ENCODE data around the gene DNAJC30. TPM values are rescaled to one million over a fixed set of nuclear protein-coding genes. Genes with fewer than 3 reads are reported as not detected.
A peak's percentile ranks its signal among the peaks of the same experiment; 100 is the strongest.
"Not testable (repeated sequence)": the region's sequence is repeated elsewhere in the genome, so short reads cannot be mapped to it uniquely, and the experiment has no call there.

DNAJC30 gene
- total RNA-seq, 1 experiment from 2014 or later: 2.9 TPM

DNA sequence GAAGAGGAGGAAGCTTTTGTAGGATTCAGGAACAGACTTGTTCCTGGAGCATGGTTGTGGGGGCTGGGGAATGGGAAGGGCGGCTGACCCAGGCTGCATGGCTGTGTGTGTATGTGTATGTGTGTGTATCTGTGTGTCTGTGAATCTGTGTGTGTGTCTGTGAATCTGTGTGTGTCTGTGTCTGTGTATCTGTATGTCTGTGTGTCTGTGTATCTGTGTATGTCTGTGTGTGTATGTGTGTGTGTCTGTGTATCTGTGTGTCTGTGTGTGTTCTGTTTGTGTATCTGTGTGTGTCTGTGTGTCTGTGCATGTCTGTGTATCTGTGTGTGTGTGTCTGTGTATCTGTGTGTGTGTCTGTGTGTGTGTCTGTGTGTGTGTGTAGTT lies 42.8 kb upstream of the DNAJC30 start:
- ChIA-PET POLR2A (ENCODE audit: unreplicated experiment) (no interaction called here), CTCF (interaction anchor here (1.0 kb wide), 2 partner anchors 22 to 120 kb away, joined by 7 to 13 read pairs; no protein-coding TSS in a partner anchor)
- Histone ChIP-seq H3K79me2 (ENCODE audit: low read length) (no peaks in the 10 kb centered on the region), H2AFZ (ENCODE audit: low read length) (no peak overlapping the region), H3K9me2 (replicated peaks; ENCODE audit: low read length) (no peaks in the 10 kb centered on the region), H4K20me1 (ENCODE audit: low read length) (no peaks in the 10 kb centered on the region), H3K4me3 (ENCODE audit: low read length) (no peak overlapping the region), H3F3A (ENCODE audit: low read length, unreplicated experiment) (no peaks in the 10 kb centered on the region), H3K36me3 (ENCODE audit: low read depth, low read length) (no peaks in the 10 kb centered on the region), H3K9me3 (ENCODE audit: low read length) (no peaks in the 10 kb centered on the region), H3K4me2 (ENCODE audit: low read length) (no peak overlapping the region), H3K4me1 (ENCODE audit: insufficient read depth, low read length) (peaks cover 13% of the 10 kb centered on the region), H3K9ac (ENCODE audit: low read length) (no peak overlapping the region), H3K27me3 (ENCODE audit: low read length) (no peaks in the 10 kb centered on the region), H3K27ac (ENCODE audit: low read length) (no peak overlapping the region)
- no peak for DNase-seq
- BruUV-seq (replicated peaks): no TSS peak
- no peak for ATAC-seq
- TF ChIP-seq EZH2 (IDR thresholded peaks at IDR 0.05; ENCODE audit: low read length, unreplicated experiment) (no peak), EZH2phosphoT487 (IDR thresholded peaks at IDR 0.05; ENCODE audit: borderline replicate concordance, low read length) (no peak)
- TF ChIP-seq, protein P1, sequence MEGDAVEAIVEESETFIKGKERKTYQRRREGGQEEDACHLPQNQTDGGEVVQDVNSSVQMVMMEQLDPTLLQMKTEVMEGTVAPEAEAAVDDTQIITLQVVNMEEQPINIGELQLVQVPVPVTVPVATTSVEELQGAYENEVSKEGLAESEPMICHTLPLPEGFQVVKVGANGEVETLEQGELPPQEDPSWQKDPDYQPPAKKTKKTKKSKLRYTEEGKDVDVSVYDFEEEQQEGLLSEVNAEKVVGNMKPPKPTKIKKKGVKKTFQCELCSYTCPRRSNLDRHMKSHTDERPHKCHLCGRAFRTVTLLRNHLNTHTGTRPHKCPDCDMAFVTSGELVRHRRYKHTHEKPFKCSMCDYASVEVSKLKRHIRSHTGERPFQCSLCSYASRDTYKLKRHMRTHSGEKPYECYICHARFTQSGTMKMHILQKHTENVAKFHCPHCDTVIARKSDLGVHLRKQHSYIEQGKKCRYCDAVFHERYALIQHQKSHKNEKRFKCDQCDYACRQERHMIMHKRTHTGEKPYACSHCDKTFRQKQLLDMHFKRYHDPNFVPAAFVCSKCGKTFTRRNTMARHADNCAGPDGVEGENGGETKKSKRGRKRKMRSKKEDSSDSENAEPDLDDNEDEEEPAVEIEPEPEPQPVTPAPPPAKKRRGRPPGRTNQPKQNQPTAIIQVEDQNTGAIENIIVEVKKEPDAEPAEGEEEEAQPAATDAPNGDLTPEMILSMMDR (conservative IDR thresholded peaks at IDR 0.05; ENCODE audit: low read depth, low read length): 0 out of 2 replicates have a peak, but pooled peaks have one; percentile 3
- intact Hi-C loops (cut with micrococcal nuclease): no loop called here

DNA sequence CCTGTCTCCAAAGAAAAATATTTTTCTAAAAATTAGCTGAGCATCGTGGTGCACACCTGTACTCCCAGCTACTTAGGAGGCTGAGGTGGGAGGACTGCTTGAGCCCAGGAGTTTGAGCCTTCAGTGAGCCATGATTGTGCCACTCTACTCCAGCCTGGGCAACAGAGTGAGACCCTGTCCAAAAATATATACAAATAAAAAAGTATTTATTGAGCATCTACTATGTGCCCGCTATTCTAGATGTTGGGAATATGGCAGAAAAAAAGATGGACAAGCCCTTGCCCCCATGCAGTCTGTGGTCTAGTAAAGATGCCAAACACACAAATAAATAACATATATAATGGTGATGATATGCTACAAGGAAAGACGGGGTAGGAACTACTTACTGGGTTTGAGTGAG lies 40.6 kb upstream of the DNAJC30 start:
- H3K9me3 ChIP-seq (ENCODE audit: low read length): no peaks in the 10 kb centered on the region
- ChIA-PET CTCF (no interaction called here), POLR2A (ENCODE audit: unreplicated experiment) (no interaction called here)
- intact Hi-C loops (cut with micrococcal nuclease): no loop called here
- H3K79me2 ChIP-seq (ENCODE audit: low read length): peaks cover 11% of the 10 kb centered on the region
- no peak overlapping the region for H3K9ac ChIP-seq (ENCODE audit: low read length)
- no TSS peak for BruUV-seq (replicated peaks)
- TF ChIP-seq EZH2 (IDR thresholded peaks at IDR 0.05; ENCODE audit: low read length, unreplicated experiment) (no peak), EZH2phosphoT487 (IDR thresholded peaks at IDR 0.05; ENCODE audit: borderline replicate concordance, low read length) (no peak)
- TF ChIP-seq, protein P1 (conservative IDR thresholded peaks at IDR 0.05; ENCODE audit: low read depth, low read length): no peak
- H4K20me1 ChIP-seq (ENCODE audit: low read length): no peaks in the 10 kb centered on the region
- H3K4me1 ChIP-seq (ENCODE audit: insufficient read depth, low read length): peaks cover 20% of the 10 kb centered on the region
- H3K27ac ChIP-seq (ENCODE audit: low read length): no peak overlapping the region
- no peak for DNase-seq
- no peak overlapping the region for H3K4me2 ChIP-seq (ENCODE audit: low read length)
- no peak overlapping the region for H2AFZ ChIP-seq (ENCODE audit: low read length)
- ATAC-seq: no peak
- H3K36me3 ChIP-seq (ENCODE audit: low read depth, low read length): no peaks in the 10 kb centered on the region
- H3K4me3 ChIP-seq (ENCODE audit: low read length): no peak overlapping the region
- H3K9me2 ChIP-seq (replicated peaks; ENCODE audit: low read length): no peaks in the 10 kb centered on the region
- H3K27me3 ChIP-seq (ENCODE audit: low read length): no peaks in the 10 kb centered on the region
- no peaks in the 10 kb centered on the region for H3F3A ChIP-seq (ENCODE audit: low read length, unreplicated experiment)

DNA sequence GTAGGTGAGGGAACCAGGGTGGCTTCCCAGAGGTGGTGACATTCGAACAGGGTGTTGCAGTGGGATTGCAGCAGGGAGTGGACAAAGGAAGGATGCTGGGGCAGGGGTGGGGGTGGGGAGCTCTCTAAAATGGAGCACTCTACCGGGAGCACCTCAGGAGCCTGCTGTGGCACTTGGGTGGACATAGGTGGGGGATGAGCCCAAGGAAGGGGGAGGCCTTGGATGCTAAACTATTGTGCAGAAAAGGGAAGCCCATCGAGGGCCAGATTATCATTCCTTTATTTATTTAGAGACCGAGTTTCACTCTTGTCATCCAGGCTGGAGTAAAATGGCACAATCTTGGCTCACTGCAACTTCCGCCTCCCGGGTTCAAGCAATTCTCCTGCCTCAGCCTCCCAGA lies 39.5 kb upstream of the DNAJC30 start:
- intact Hi-C loops (cut with micrococcal nuclease): no loop called here
- no peak for DNase-seq
- Histone ChIP-seq H3K27me3 (ENCODE audit: low read length) (no peaks in the 10 kb centered on the region), H4K20me1 (ENCODE audit: low read length) (no peaks in the 10 kb centered on the region), H3K9me2 (replicated peaks; ENCODE audit: low read length) (no peaks in the 10 kb centered on the region), H3F3A (ENCODE audit: low read length, unreplicated experiment) (no peaks in the 10 kb centered on the region), H3K4me2 (ENCODE audit: low read length) (no peak overlapping the region), H3K79me2 (ENCODE audit: low read length) (peaks cover 21% of the 10 kb centered on the region), H3K27ac (ENCODE audit: low read length) (no peak overlapping the region), H3K4me1 (ENCODE audit: insufficient read depth, low read length) (peaks cover 20% of the 10 kb centered on the region), H3K36me3 (ENCODE audit: low read depth, low read length) (no peaks in the 10 kb centered on the region), H3K9me3 (ENCODE audit: low read length) (no peaks in the 10 kb centered on the region), H3K4me3 (ENCODE audit: low read length) (no peak overlapping the region), H3K9ac (ENCODE audit: low read length) (no peak overlapping the region), H2AFZ (ENCODE audit: low read length) (no peak overlapping the region)
- ChIA-PET POLR2A (ENCODE audit: unreplicated experiment) (no interaction called here), CTCF (no interaction called here)
- ATAC-seq: no peak
- BruUV-seq (replicated peaks): no TSS peak
- no peak for TF ChIP-seq EZH2 (IDR thresholded peaks at IDR 0.05; ENCODE audit: low read length, unreplicated experiment)

DNA sequence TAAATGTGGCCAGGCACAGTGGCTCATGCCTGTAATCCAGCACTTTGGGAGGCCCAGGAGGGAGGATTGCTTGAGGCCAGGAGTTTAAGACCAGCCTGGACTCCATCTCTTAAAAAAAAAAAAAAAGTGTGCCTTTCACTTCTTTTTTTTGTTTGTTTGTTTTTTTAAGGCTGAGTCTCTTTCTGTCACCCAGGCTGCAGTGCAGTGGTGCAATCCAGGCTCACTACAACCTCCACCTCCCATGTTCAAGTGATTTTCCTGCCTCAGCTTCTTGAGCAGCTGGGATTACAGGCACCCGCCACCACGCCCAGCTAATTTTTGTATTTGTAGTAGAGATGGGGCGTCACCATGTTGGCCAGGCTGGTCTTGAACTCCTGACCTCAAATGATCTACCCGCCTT lies 38.9 kb upstream of the DNAJC30 start:
- Histone ChIP-seq H3K4me2 (ENCODE audit: low read length) (peak overlapping the region; percentile 65), H3K4me1 (ENCODE audit: insufficient read depth, low read length) (peaks cover 26% of the 10 kb centered on the region), H3K27ac (ENCODE audit: low read length) (peak overlapping the region; percentile 43), H3K79me2 (ENCODE audit: low read length) (peaks cover 27% of the 10 kb centered on the region)
- CTCF ChIA-PET: interaction anchor here (0.7 to 1.1 kb wide), 4 partner anchors 17 to 57 kb away, joined by 4 to 6 read pairs (median 5); partner anchors contain the start of gene VPS37D
- H3K9ac ChIP-seq (ENCODE audit: low read length); H2AFZ ChIP-seq (ENCODE audit: low read length); H3K9me2 ChIP-seq (replicated peaks; ENCODE audit: low read length); H3F3A ChIP-seq (ENCODE audit: low read length, unreplicated experiment); H4K20me1 ChIP-seq (ENCODE audit: low read length); POLR2A ChIA-PET (ENCODE audit: unreplicated experiment); ATAC-seq; BruUV-seq (replicated peaks); H3K36me3 ChIP-seq (ENCODE audit: low read depth, low read length); H3K9me3 ChIP-seq (ENCODE audit: low read length); intact Hi-C loops (cut with micrococcal nuclease); H3K4me3 ChIP-seq (ENCODE audit: low read length); H3K27me3 ChIP-seq (ENCODE audit: low read length); DNase-seq: not testable (repeated sequence)

All from PC-3 (cell line).